ENCODE data around the gene DAZAP1. TPM values are rescaled to one million over a fixed set of nuclear protein-coding genes. Genes with fewer than 3 reads are reported as not detected.

Gene DAZAP1
- polyA plus RNA-seq, 1 of the 3 experiments (the other 2 are of a cell fraction): 54.3 TPM

- POLR2A ChIA-PET: interaction anchor here (1.5 kb wide), 1 partner anchor 23 kb away, joined by 5 read pairs; no protein-coding TSS in a partner anchor
- peaks cover 0 to 27% of the 10 kb centered on the region in 2 experiments for H3K36me3 ChIP-seq (replicated peaks in 1 of 2; ENCODE audit: control insufficient read depth in 1 of 2, insufficient read depth in 2 of 2, low read length in 1 of 2)
- no peak overlapping the region for H3K9ac ChIP-seq
- no peak overlapping the region for H3K4me2 ChIP-seq
- H3K27ac ChIP-seq (ENCODE audit: low read depth in 2 of 2, low read length in 1 of 2): no peak overlapping the region
- no peak overlapping the region for H2AFZ ChIP-seq (ENCODE audit: low read depth)
- H4K20me1 ChIP-seq (ENCODE audit: insufficient read depth): peaks cover 96% of the 10 kb centered on the region
- no peak overlapping the region for H3K4me3 ChIP-seq (ENCODE audit: low read depth in 2 of 2, low read length in 1 of 2)
- no peaks in the 10 kb centered on the region for H3K27me3 ChIP-seq (ENCODE audit: insufficient read depth)
- CTCF ChIA-PET: interaction anchor here (1.2 to 2.8 kb wide), 4 partner anchors 11 to 146 kb away, joined by 3 to 13 read pairs (median 4); no protein-coding TSS in a partner anchor
- TF ChIP-seq PBX3 (IDR thresholded peaks at IDR 0.05) (no peak), JUND (IDR thresholded peaks at IDR 0.05) (no peak), TCF12 (IDR thresholded peaks at IDR 0.05) (no peak), ELF1 (IDR thresholded peaks at IDR 0.05) (no peak), USF2 (IDR thresholded peaks at IDR 0.05; ENCODE audit: borderline replicate concordance, low read depth, low read length) (no peak), RFX5 (IDR thresholded peaks at IDR 0.05; ENCODE audit: low read length) (no peak), EZH2phosphoT487 (IDR thresholded peaks at IDR 0.05; ENCODE audit: borderline replicate concordance, low read depth) (no peak), RAD21 (IDR thresholded peaks at IDR 0.05; ENCODE audit: low read length) (no peak), REST (IDR thresholded peaks at IDR 0.05; ENCODE audit: low read depth, low read length) (no peak), USF1 (IDR thresholded peaks at IDR 0.05; ENCODE audit: borderline replicate concordance, low read depth) (no peak)
- H3K4me1 ChIP-seq (ENCODE audit: control insufficient read depth in 1 of 2, insufficient read depth in 2 of 2, low read depth in 1 of 2, low read length in 1 of 2): peaks cover 14 to 27% of the 10 kb centered on the region in 2 experiments; a peak in 3 of 4 replicates
- no peaks in the 10 kb centered on the region for H3K9me3 ChIP-seq
- H3K9me2 ChIP-seq: no peaks in the 10 kb centered on the region
- WGBS (ENCODE audit: low lambda C conversion rate): 92% methylated on average over 22 of the region's 36 CpGs
- no peak for DNase-seq
- no peaks in the 10 kb centered on the region for H3F3A ChIP-seq (replicated peaks; ENCODE audit: insufficient read depth)
- peaks cover 100% of the 10 kb centered on the region for H3K79me2 ChIP-seq (ENCODE audit: insufficient read depth)
These were observed 5.8 kb downstream of the DAZAP1 start for GRCh38 chr19:1412995-1413800.

Data from SK-N-SH (cell line).